ENCODE measurements around the gene RAB27A. TPM values are rescaled to one million over a fixed set of nuclear protein-coding genes. Genes with fewer than 3 reads are reported as not detected.
A peak's percentile ranks its signal among the peaks of the same experiment; 100 is the strongest.

The RAB27A gene
- total and polyA plus RNA-seq, 10 of the 15 experiments (the other 5 are each of a cell fraction or from before 2014, with no cell fraction given) = 13.3 to 139 (median 35.2) TPM

DNA sequence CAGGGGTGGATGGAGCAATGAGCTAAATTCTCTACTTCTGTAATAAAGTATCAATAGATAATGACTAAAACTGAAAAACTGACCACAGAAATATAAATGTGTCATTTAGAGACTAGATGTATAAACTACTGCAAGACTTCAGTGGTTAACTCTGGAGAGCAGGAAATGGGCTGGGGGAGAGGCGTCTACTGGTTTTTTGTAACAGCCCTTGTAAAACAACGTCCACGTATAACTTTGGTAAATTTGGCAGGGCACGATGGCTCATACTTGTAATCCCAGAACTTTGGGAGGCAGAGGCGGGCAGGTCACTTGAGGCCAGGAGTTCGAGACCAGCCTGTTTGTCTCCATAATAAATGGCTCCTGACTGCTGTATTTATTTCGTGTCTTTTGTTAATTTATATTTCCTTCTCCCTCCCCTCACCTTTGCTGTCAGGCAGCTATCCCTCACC is 12.5 kb downstream of the RAB27A start:
- FAIRE-seq (peak; percentile 80), DNase-seq (ENCODE audit: low read depth, low spot score) (peak; percentile 84), ATAC-seq (peak; percentile 77)
- in situ Hi-C loops (cut with MboI) = no loop called here
- intact Hi-C loops (cut with micrococcal nuclease; ENCODE audit: unreplicated experiment) = no loop called here
- POLR2A ChIA-PET = interaction anchor here (0.6 to 2.0 kb wide), 7 partner anchors 10 to 60 kb away, joined by 3 to 9 read pairs (median 4); no protein-coding TSS in a partner anchor
- CTCF ChIA-PET = interaction anchor here (0.6 to 2.3 kb wide), 6 partner anchors 10 to 59 kb away, joined by 3 to 11 read pairs (median 5); no protein-coding TSS in a partner anchor
- SMC1A ChIA-PET (ENCODE audit: uncharacterized antibody, unreplicated experiment) = interaction anchor here (1.0 to 11.6 kb wide), 12 partner anchors 10 to 162 kb away, joined by 3 to 110 read pairs (median 6); partner anchors contain the start of genes PIGB and PIGBOS1
- Histone ChIP-seq H3K9me3 (replicated peaks; ENCODE audit: control insufficient read depth, insufficient read depth, low read length) (no peaks in the 10 kb centered on the region; the same call in 2 of the 3 replicates), H4K20me1 (ENCODE audit: control insufficient read depth, insufficient read depth) (no peaks in the 10 kb centered on the region), H3K9ac (ENCODE audit: control insufficient read depth, insufficient read depth, low read length) (peak overlapping the region; percentile 48; the same call in 1 of the 2 replicates), H3K36me3 (ENCODE audit: control insufficient read depth in 2 of 2, insufficient read depth in 2 of 2, low read length in 1 of 2) (no peaks in the 10 kb centered on the region), H3K79me2 (ENCODE audit: control insufficient read depth, insufficient read depth, low read length) (peaks cover 10% of the 10 kb centered on the region), H3K27ac (ENCODE audit: control insufficient read depth, insufficient read depth) (peak overlapping the region; percentile 79), H3K4me2 (ENCODE audit: control insufficient read depth, insufficient read depth) (peak overlapping the region; percentile 73), H2AFZ (ENCODE audit: control insufficient read depth, low read depth, low read length) (no peak overlapping the region; the same call in 1 of the 2 replicates), H3K4me1 (ENCODE audit: control insufficient read depth, insufficient read depth, low read length) (peaks cover 36% of the 10 kb centered on the region), H3K4me3 (no peak overlapping the region), H3K27me3 (replicated peaks in 1 of 2; ENCODE audit: control insufficient read depth in 2 of 2, insufficient read depth in 2 of 2, low read length in 1 of 2) (no peaks in the 10 kb centered on the region)
- no TSS peak for BruUV-seq (replicated peaks)
- RAD21 ChIA-PET (ENCODE audit: unreplicated experiment) = interaction anchor here (0.7 to 3.4 kb wide), 13 partner anchors 10 to 162 kb away, joined by 3 to 20 read pairs (median 7); partner anchors contain the start of genes CCPG1, PIERCE2, PIGB and PIGBOS1
- 0% methylated on average over 7 of the region's 7 CpGs for WGBS (ENCODE audit: insufficient coverage, insufficient replicate concordance, low lambda C conversion rate, missing lambda C conversion rate)
- no peak for TF ChIP-seq NR2C1 (IDR thresholded peaks at IDR 0.05)
- TF ChIP-seq, protein P1, sequence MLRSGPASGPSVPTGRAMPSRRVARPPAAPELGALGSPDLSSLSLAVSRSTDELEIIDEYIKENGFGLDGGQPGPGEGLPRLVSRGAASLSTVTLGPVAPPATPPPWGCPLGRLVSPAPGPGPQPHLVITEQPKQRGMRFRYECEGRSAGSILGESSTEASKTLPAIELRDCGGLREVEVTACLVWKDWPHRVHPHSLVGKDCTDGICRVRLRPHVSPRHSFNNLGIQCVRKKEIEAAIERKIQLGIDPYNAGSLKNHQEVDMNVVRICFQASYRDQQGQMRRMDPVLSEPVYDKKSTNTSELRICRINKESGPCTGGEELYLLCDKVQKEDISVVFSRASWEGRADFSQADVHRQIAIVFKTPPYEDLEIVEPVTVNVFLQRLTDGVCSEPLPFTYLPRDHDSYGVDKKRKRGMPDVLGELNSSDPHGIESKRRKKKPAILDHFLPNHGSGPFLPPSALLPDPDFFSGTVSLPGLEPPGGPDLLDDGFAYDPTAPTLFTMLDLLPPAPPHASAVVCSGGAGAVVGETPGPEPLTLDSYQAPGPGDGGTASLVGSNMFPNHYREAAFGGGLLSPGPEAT (IDR thresholded peaks at IDR 0.05; ENCODE audit: low read depth) = peak; percentile 59
- no peak for TF ChIP-seq YBX1 (IDR thresholded peaks at IDR 0.05)
- TF ChIP-seq HDAC2 (IDR thresholded peaks at IDR 0.05) = no peak
- peak in 1 of 2 experiments; percentile 62; a peak in 1 of 4 replicates for TF ChIP-seq CEBPB (IDR thresholded peaks at IDR 0.05; ENCODE audit: borderline replicate concordance in 1 of 2, low read depth in 2 of 2, low read length in 2 of 2)
- TF ChIP-seq MEF2B (IDR thresholded peaks at IDR 0.05; ENCODE audit: partially characterized antibody, poor library complexity, severe bottlenecking) = peak; percentile 59
- peak; percentile 48; the same call in 1 of the 2 replicates for TF ChIP-seq CBX5 (IDR thresholded peaks at IDR 0.05; ENCODE audit: low read depth)
- peak; percentile 84; the same call in 1 of the 2 replicates for TF ChIP-seq MYB (IDR thresholded peaks at IDR 0.05; ENCODE audit: borderline replicate concordance, low read depth, low read length)
- no peak for TF ChIP-seq RELA (IDR thresholded peaks at IDR 0.05; ENCODE audit: borderline replicate concordance, partially characterized antibody)
- TF ChIP-seq ATF7 (IDR thresholded peaks at IDR 0.05; ENCODE audit: low read depth) = peak; percentile 89
- no peak for TF ChIP-seq EZH2 (IDR thresholded peaks at IDR 0.05; ENCODE audit: borderline replicate concordance, control insufficient read depth, low read depth, low read length)
- peak; percentile 18; the same call in 1 of the 2 replicates for TF ChIP-seq RAD21 (IDR thresholded peaks at IDR 0.05; ENCODE audit: insufficient read depth, low read depth, low read length)
- peak; percentile 80 for TF ChIP-seq CREM (IDR thresholded peaks at IDR 0.05; ENCODE audit: low read depth)
- TF ChIP-seq MTA2 (IDR thresholded peaks at IDR 0.05; ENCODE audit: low read depth) = peak; percentile 90
- peak; percentile 90 for TF ChIP-seq IKZF2 (IDR thresholded peaks at IDR 0.05)
- TF ChIP-seq, protein P2, sequence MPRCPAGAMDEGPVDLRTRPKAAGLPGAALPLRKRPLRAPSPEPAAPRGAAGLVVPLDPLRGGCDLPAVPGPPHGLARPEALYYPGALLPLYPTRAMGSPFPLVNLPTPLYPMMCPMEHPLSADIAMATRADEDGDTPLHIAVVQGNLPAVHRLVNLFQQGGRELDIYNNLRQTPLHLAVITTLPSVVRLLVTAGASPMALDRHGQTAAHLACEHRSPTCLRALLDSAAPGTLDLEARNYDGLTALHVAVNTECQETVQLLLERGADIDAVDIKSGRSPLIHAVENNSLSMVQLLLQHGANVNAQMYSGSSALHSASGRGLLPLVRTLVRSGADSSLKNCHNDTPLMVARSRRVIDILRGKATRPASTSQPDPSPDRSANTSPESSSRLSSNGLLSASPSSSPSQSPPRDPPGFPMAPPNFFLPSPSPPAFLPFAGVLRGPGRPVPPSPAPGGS (IDR thresholded peaks at IDR 0.05; ENCODE audit: borderline replicate concordance, insufficient read depth, low read depth, low read length, poor library complexity, severe bottlenecking) = peak; percentile 93
- TF ChIP-seq STAT3 (IDR thresholded peaks at IDR 0.05; ENCODE audit: low read depth, low read length) = no peak
- peak; percentile 91 for TF ChIP-seq IKZF1 (conservative IDR thresholded peaks at IDR 0.05)
- TF ChIP-seq ETV6 (conservative IDR thresholded peaks at IDR 0.05 in 1 of 2, IDR thresholded peaks at IDR 0.05 in 1 of 2; ENCODE audit: borderline replicate concordance in 1 of 2, low read depth in 1 of 2) = peak in 1 of 2 experiments; percentile 76; a peak in 2 of 4 replicates
- no peak for TF ChIP-seq HDAC6 (IDR thresholded peaks at IDR 0.05; ENCODE audit: unreplicated experiment)
- TF ChIP-seq ZNF24 (IDR thresholded peaks at IDR 0.05) = peak; percentile 78; the same call in 1 of the 2 replicates
- TF ChIP-seq SUPT20H (IDR thresholded peaks at IDR 0.05; ENCODE audit: borderline replicate concordance, control insufficient read depth, low read depth, low read length) = no peak
